Heart left ventricle (tissue), 13 donors: ENCODE results near the gene CENPL.

Experiments used
- CTCF ChIP-seq, 12 donors: fragments of 200-600 bp; sonication (generic) in 4 of 12; IDR thresholded peaks; one replicate each; pipeline versions ENCODE4 v1.5.0 to v1.8.0; 2018 to 2022; ENCODE audit warnings: antibody characterized with exemption in 12 of 12, mild to moderate bottlenecking in 5 of 12
- POLR2A ChIP-seq, 2 donors: fragments of 450-650 bp; IDR thresholded peaks; one replicate each; pipeline ENCODE4 v1.6.1; 2017; ENCODE audit warnings: antibody characterized with exemption in 2 of 2, mild to moderate bottlenecking in 2 of 2, moderate library complexity in 2 of 2
- donor health status: ischemic (EF 13 %, LVEDD 7.1; RV severe dilation, severe dysfunction).
- donor health status: DM: no; HTN: yes; CAD: no.
- donor health status: DM: no; HTN: no; CAD: no.
- donor health status: ischemic (EF 25% LVEDD 6.9; RV normal size, moderate dysfunction).
- donor health status: ischemic (EF 25% LVEDD 5.7; RV mildly dilated, moderate dysfunction).
- donor health status: ischemic (EF 35%, LVEDD 5.7; RV mildly dilated, moderate dysfunction).
- donor health status: nonischemic (EF 11% LVEDD 7.7; RV severe dilation, severe dysfunction).
- donor health status: DM: yes; HTN: yes; CAD: no.
- donor health status: PGD.
- donor health status: ischemic (EF 29% LVEDD 5.4; RV normal size, mild dysfunction).
- donor health status: nonischemic (EF 23%, LVEDD 6.1; RV moderate dilation, normal function).

GRCh38 chr1:173768827-173769226 is 55.9 kb downstream of the CENPL start:
- TF ChIP-seq POLR2A (IDR thresholded peaks at IDR 0.05) (no peak), CTCF (IDR thresholded peaks at IDR 0.05) (no peak)
